GM21390 (cell line): Measurements from ENCODE around the gene PML.

ENCODE experiments used
- ATAC-seq: cut with Tn5 transposase; IDR thresholded peaks from one replicate; pipeline ENCODE4 v1.9.1; 2021; ENCODE audit not compliant: unreplicated experiment

The PML gene

DNA sequence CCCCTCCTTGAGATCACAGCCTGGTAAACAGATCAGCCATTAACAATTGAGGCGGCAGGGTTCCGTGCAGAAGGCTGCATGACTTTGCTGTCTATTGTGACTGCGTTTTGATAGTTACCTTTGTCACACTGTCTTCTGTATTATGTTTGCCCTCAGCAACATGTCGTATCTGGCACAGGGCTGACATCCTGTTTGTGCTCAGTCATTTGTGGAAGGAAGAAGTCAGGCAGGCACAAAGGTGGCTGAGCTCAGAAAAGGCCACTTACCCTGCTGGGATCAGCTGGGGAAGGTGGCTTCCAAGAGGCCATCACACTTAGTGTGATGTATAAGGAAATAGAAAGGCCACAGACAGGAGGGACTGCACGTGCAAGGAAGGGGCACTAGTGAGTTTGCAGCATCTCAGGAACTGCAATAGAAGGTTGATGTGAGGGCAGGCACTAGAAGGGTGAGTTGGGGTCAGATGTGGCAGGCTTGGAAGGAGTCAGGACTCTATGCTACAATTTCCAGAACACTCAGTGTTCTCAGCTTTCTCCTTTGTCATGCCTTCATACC lies 13.4 kb downstream of the PML start:
- ATAC-seq: no peak

DNA sequence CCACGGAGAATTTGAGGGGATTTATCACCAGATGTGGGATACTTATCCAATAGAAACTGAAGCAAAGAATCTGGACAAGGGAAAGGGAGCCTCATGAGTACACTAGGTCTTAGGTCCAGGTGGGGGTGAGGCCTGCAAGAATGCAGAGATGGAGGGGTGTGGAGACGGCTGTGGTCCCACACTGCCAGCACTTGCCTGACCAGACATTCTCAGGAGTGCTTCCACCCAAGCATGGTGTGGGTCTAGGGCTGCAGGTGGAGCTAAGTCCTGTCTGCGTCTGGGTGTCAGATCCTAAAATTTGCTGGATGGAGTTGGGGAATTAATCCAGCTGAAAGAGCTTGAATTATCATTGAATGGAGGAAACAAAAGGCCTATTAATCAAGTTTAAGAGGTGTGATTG lies 14.4 kb downstream of the PML start:
- no peak for ATAC-seq

GRCh38 chr15:74010929-74011540 lies 16.5 kb downstream of the PML start:
- no peak for ATAC-seq

GRCh38 chr15:74011610-74012009 lies 17.1 kb downstream of the PML start:
- ATAC-seq: no peak

DNA sequence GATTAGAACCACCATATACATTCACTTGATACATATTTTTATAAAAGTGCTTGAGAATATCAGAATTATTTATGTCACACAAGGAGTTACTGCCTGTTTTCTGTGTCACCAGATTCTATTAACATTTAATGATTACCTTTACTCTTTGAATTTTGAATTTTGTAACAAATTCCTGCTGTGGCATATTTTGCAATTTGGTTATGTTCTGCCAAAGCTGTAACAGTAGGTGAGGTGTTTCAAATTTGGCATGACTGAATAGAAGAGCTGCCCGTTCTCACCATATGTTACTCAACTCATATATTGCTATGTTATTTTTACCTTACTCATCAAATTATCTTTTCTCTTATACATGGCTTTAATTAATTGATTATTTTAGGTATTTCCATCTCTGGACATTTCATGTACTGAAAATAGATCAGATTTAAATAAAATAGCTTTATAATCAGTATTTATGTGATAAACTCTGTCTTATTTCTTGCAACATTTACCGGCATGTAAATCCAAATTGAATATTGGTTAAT lies 18.9 kb downstream of the PML start:
- ATAC-seq: no peak

DNA sequence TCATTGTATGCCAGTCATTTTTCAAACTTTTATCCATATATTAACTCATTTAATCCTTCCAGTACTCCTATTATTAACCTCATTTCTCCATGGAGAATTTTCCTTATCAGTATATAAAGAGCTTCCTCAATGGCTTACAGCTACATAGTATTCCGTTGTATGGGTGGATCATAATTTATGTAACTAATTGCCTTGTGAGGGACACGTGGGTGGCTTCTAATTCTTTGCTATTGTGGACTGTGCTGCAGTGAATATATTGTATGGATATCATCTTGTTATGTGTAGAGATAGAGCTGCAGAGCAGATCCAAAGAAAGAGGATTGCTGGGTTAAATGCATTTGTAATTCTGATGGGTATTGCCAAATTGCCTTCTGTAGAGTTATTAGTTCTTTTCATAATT lies 25.2 kb downstream of the PML start:
- no peak for ATAC-seq

DNA sequence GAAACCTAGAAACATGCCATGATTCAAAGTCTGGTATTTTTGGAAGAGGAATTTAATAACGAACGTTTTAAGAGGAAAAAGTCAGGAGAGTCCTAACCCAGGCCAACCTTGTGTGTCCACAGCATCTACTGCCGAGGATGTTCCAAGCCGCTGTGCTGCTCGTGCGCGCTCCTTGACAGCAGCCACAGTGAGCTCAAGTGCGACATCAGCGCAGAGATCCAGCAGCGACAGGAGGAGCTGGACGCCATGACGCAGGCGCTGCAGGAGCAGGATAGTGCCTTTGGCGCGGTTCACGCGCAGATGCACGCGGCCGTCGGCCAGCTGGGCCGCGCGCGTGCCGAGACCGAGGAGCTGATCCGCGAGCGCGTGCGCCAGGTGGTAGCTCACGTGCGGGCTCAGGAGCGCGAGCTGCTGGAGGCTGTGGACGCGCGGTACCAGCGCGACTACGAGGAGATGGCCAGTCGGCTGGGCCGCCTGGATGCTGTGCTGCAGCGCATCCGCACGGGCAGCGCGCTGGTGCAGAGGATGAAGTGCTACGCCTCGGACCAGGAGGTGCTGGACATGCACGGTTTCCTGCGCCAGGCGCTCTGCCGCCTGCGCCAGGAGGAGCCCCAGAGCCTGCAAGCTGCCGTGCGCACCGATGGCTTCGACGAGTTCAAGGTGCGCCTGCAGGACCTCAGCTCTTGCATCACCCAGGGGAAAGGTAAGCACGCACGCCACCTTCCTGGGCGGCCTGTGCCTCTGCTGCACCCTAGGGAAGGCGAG lies 28.4 kb downstream of the PML start:
- no peak for ATAC-seq

DNA sequence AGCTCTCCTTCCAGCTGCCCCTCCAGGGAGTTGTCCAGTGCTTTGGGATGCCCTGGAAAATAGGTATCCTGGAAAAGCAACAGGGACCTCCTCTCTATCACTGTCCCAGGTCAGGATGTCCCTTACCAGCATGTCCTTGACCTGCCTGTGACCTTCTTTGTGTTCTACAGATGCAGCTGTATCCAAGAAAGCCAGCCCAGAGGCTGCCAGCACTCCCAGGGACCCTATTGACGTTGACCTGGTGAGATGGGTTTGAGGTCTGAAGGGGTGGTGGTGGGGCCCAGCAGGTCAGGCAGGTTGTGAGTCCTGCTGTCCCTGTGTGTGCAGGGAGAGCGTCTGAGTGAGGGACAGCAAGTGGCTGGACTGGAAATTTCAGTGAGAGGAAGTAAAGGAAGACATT lies 30.2 kb downstream of the PML start:
- no peak for ATAC-seq

DNA sequence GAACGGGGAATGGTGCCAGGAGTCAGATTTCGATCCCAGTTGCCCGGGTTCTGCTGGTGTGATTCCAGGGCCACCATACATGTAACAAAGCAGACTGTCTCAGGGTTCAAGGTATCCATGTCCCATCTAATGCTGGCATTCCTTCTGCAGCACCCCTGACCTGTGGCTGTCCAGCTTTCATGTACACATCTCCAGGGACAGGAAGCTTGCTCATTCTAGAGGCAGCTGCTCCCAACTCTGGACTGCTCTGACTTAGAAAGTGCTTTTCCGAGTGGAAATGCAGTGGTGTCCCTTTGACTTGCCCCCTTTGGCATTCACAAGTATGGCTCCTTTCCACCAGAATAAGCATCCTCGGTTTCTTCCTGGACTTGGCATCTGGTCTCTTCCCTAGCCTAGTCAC lies 30.9 kb downstream of the PML start:
- ATAC-seq: no peak

DNA sequence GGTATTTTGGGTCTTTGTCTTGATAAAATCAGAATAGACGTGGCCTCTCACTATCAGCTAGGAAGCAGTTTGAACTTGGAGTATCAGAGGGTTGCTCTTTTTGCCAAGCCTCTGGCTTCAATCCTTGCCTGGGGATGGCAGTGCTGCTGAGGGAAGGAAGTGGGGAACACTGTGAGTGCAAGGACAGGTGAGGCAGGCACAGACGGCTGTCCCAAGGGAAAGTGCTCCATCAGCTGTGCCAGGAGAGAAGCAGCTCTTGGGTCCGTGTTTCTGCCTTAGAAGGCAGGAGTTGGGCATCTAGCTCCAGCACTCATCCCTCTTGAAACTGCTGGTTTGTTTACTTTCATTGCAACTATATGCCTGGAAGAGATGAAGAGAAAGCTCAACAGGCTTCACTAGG lies 33.2 kb downstream of the PML start:
- no peak for ATAC-seq

DNA sequence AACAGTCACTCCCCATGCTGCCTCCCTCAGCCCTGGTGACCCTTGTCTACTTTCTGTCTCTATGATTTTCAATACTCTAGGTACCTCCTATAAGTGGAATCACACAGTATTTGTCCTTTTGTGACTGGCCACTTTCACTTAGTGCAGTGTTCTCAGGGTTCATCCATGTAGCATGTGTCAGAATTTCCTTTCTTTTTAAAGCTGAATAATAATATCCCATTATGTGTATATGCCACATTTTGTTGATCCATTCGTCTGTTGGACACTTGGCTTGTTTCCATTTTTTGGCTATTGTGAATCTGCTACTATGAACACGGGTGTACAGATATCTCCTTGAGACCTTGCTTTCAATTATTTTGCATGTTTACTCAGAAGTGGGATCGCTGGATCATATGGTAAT lies 34.1 kb downstream of the PML start:
- ATAC-seq: no peak

- ATAC-seq: no peak
Observed at GRCh38 chr15:74032046-74032445, 37.5 kb downstream of the PML start.

DNA sequence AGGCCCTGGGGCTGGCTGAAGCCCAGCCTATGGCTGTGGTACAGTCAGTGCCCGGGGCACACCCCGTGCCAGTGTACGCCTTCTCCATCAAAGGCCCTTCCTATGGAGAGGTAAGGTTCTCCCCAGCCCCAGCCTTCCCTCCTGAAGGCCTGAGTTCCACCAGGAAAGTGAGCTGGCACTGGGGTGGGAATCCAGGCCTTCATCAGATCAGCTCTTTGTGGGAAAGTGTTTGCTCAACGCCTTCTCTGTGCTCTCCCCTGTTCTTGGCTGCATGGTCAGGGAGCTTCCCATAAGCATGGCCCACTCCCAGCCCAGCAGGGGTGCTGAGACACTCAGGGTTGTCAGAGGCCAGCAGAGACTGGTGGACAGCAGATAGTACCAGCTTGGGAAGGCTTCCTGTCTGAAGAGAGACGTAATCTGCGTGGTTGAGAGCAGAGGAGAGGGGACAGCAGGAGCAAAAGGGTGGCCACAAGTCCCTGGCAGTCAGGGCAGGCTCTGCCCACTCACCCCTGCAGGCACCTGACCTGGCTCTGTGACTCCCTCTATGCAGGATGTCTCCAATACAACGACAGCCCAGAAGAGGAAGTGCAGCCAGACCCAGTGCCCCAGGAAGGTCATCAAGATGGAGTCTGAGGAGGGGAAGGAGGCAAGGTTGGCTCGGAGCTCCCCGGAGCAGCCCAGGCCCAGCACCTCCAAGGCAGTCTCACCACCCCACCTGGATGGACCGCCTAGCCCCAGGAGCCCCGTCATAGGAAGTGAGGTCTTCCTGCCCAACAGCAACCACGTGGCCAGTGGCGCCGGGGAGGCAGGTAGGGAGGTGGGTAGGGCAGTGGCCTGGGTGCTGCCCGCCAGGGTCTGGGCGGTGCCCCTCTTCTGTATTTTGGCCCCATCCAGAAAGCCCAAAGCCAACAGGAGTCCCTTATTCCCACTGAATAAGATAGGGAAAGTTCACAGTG lies 38.4 kb downstream of the PML start:
- ATAC-seq: no peak

- ATAC-seq: no peak
Observed at GRCh38 chr15:74034206-74034755, 39.8 kb downstream of the PML start.

GRCh38 chr15:74035121-74036017 lies 40.9 kb downstream of the PML start:
- ATAC-seq: no peak

GRCh38 chr15:74036271-74037170 lies 42.0 kb downstream of the PML start:
- no peak for ATAC-seq

DNA sequence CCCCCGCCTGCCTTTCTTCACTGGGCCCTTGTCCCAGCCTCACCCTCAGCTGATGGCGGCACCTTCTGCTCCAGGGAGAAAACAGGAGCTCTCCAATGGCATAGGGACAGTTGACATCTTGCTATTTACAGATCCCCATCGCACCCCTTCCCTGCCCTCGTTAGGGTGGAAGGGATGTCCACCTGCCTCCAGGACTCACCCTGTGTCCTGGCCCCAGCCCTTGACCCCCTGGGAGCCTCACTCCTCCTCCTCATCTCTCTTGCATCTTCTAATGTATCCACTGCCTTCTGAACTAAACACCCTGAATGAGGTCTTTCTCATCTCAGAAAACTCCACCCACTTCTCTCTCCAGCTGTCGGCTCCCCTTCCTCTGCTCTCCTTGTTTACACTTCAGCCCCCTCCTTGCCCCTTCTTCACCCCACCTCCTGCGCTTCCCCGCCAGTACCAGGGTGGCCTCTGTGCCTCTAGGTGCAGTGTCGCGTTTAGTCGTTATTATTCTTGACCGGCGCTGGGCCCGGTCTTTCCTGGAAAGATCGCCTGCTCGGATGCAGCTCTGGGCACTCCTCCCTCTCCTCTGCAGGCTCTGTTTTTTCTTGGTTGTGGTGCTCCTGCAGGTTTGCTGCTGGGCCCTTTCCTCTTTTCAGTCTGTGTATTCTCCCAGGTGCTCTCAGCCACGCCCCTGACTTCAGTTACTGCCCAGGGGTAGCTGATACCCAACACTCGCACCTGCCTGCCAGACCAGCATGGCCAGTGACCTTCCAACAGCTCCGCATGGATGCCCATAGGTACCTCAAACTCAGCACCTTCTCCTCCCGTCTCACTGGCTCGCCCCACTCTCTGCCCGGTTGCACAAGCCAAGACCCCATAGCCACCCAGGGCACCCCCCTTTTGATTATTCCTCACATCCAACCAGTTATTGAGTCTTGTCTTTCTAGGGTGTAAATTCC lies 42.9 kb downstream of the PML start:
- ATAC-seq: no peak
